Left kidney (tissue), 8 donors: ENCODE data around the gene DAZ2. TPM values are rescaled to one million over a fixed set of nuclear protein-coding genes. Genes with fewer than 3 reads are reported as not detected.
"Not testable (repeated sequence)": the region's sequence is repeated elsewhere in the genome, so short reads cannot be mapped to it uniquely, and the experiment has no call there.

ENCODE experiments used
- DNase-seq: peaks from one replicate; pipeline ENCODE4 v3.0.0-alpha.2; 2013
- long read RNA-seq, 8 donors: transcript quantifications; one replicate each; lab custom pipeline, GENCODE V29; 2026
- polyA plus RNA-seq: library from polyadenylated mRNA; unstranded; fragments of 120-200 nt; gene quantifications from one replicate; pipeline ENCODE4 v1.2.1, GENCODE V29; 2013; ENCODE audit not compliant: insufficient read length

Gene DAZ2
- not detected for polyA plus RNA-seq
- long read RNA-seq, donor 1: 0 reads
- long read RNA-seq, donor 2: 0 reads
- long read RNA-seq, donor 3: 0 reads
- long read RNA-seq, donor 4: 0 reads
- long read RNA-seq, donor 5: 0 reads
- long read RNA-seq, donor 6: 0 reads
- long read RNA-seq, donor 7: 0 reads
- long read RNA-seq, donor 8: 0 reads

GRCh38 chrY:23219233-23219632 lies at the start of gene DAZ2:
Gene DAZ2 (plus strand): TSS chrY:23219533. CDS start chrY:23219741, 208 bp downstream.
- not testable (repeated sequence) for DNase-seq

GRCh38 chrY:23198908-23199307 lies 20.4 kb upstream of the DAZ2 start, which contains the start of gene DAZ1:
Gene DAZ1 (minus strand): TSS chrY:23199008. CDS start chrY:23198800, 208 bp downstream.
- not testable (repeated sequence) for DNase-seq

- not testable (repeated sequence) for DNase-seq
Measured at GRCh38 chrY:23207455-23207854, 11.9 kb upstream of the DAZ2 start.

- not testable (repeated sequence) for DNase-seq
Measured at GRCh38 chrY:23209802-23210495, 9.4 kb upstream of the DAZ2 start.

GRCh38 chrY:23210681-23211080 lies 8.7 kb upstream of the DAZ2 start:
- DNase-seq: not testable (repeated sequence)

Other genes with a start within 250 kb of the DAZ2 start
- gene BPY2, start 235.3 kb upstream of the DAZ2 start, polyA plus RNA-seq: not detected
- not detected for gene DAZ1, start 20.5 kb upstream of the DAZ2 start, polyA plus RNA-seq